ENCODE results near the gene TMC8.

DNA sequence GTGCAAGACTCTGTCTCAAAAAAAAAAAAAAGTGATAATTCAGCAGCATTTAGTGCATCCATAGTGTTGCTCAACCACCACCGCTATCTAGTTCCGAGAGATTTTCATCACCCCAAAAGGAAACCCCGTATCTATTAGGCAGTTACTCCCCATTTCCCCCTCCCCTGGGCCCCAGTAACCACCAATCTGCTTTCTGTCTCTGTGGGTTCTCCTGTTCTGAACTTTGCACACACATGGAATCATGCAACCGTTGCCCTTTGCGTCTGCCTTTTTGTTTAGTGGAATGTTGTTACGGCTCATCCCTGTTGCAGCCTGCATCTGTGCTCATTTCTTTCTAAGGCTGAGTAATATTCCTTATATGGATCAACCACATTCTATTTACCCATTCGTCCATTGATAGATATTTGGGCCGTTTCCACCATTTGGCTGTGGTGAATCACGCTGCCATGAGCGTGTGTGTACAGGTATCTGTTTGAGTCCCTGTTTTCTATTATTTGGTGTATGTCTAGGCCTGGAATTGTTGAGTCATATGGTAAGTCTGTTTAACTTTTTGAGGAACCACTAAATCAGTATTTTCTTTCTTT, 29.1 kb downstream of the TMC8 start:
- TF ChIP-seq, protein P1, sequence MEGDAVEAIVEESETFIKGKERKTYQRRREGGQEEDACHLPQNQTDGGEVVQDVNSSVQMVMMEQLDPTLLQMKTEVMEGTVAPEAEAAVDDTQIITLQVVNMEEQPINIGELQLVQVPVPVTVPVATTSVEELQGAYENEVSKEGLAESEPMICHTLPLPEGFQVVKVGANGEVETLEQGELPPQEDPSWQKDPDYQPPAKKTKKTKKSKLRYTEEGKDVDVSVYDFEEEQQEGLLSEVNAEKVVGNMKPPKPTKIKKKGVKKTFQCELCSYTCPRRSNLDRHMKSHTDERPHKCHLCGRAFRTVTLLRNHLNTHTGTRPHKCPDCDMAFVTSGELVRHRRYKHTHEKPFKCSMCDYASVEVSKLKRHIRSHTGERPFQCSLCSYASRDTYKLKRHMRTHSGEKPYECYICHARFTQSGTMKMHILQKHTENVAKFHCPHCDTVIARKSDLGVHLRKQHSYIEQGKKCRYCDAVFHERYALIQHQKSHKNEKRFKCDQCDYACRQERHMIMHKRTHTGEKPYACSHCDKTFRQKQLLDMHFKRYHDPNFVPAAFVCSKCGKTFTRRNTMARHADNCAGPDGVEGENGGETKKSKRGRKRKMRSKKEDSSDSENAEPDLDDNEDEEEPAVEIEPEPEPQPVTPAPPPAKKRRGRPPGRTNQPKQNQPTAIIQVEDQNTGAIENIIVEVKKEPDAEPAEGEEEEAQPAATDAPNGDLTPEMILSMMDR (IDR thresholded peaks at IDR 0.05; ENCODE audit: extremely low read depth in 1 of 2, insufficient read depth in 1 of 2, low read depth in 1 of 2, low read length in 2 of 2): no peak
- TF ChIP-seq POLR2A (IDR thresholded peaks at IDR 0.05; ENCODE audit: low read depth, low read length): no peak
- no peak for TF ChIP-seq EZH2 (IDR thresholded peaks at IDR 0.05; ENCODE audit: borderline replicate concordance, low read depth, low read length, severe bottlenecking)
